HEK293 (cell line): ENCODE measurements around the gene OR2T29.

Experiments used
- CTCF ChIP-seq: fragments of 450-650 bp; formaldehyde crosslinking; IDR thresholded peaks from 2 replicates; pipeline ENCODE4 v1.5.1; 2016; ENCODE audit warnings: missing biosample characterization, missing genetic modification characterization
- INSM2 ChIP-seq: fragments of 450-650 bp; formaldehyde crosslinking; IDR thresholded peaks from 2 replicates; pipeline ENCODE4 v1.5.1; 2016; ENCODE audit warnings: missing biosample characterization, missing genetic modification characterization
- MYNN ChIP-seq: fragments of 450-650 bp; formaldehyde crosslinking; IDR thresholded peaks from 2 replicates; pipeline ENCODE4 v1.5.1; 2016; ENCODE audit warnings: missing biosample characterization, missing genetic modification characterization, borderline replicate concordance
- ZNF146 ChIP-seq: fragments of 450-650 bp; formaldehyde crosslinking; IDR thresholded peaks from 2 replicates; pipeline ENCODE4 v1.5.1; 2016; ENCODE audit warnings: missing biosample characterization, missing genetic modification characterization
- ZNF174 ChIP-seq: fragments of 450-650 bp; formaldehyde crosslinking; IDR thresholded peaks from 2 replicates; pipeline ENCODE4 v1.5.0; 2017; ENCODE audit warnings: missing biosample characterization, mild to moderate bottlenecking, missing genetic modification characterization
- ZNF391 ChIP-seq: fragments of 450-650 bp; formaldehyde crosslinking; IDR thresholded peaks from 2 replicates; pipeline ENCODE4 v1.5.1; 2016; ENCODE audit warnings: low read depth, missing biosample characterization, missing genetic modification characterization, borderline replicate concordance
- ZNF423 ChIP-seq: fragments of 450-650 bp; formaldehyde crosslinking; IDR thresholded peaks from 2 replicates; pipeline ENCODE4 v1.5.1; 2016; ENCODE audit warnings: missing biosample characterization, missing genetic modification characterization
- ZNF555 ChIP-seq: fragments of 450-650 bp; formaldehyde crosslinking; conservative IDR thresholded peaks from 2 replicates; pipeline ENCODE4 v1.5.1; 2017; ENCODE audit warnings: missing biosample characterization, mild to moderate bottlenecking, missing genetic modification characterization, inconsistent platforms
- TF ChIP-seq, protein P1 (sequence below): fragments of 450-650 bp; formaldehyde crosslinking; IDR thresholded peaks from 2 replicates; pipeline ENCODE4 v1.5.1; 2017; ENCODE audit warnings: missing biosample characterization, mild to moderate bottlenecking, missing genetic modification characterization, moderate library complexity

DNA sequence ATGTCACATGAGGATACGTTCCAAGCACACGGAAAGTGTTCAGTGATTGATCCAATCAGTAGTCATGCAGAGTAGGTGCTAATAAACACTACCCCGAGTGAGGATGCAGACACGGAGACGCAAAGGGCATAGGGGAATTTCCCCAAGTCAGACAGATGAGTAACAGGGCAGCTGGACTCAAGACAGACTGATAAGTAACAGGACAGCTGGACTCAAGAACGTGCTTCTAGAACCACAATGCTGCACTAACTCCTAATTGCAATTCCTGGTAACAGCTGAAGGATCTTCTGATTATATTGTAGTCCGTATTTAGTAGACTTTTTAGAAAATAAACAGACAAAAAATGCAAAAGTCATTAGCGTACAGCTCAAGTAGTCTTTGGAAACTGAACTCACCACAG, 36.8 kb upstream of the OR2T29 start:
- TF ChIP-seq ZNF146 (no peak), CTCF (tag by site-specific recombination) (no peak), ZNF555 (tag by site-specific recombination) (no peak), ZNF174 (no peak), ZNF423 (tag by site-specific recombination) (no peak), INSM2 (tag by site-specific recombination) (no peak), MYNN (no peak), ZNF391 (tag by site-specific recombination) (no peak)
- TF ChIP-seq, protein P1, sequence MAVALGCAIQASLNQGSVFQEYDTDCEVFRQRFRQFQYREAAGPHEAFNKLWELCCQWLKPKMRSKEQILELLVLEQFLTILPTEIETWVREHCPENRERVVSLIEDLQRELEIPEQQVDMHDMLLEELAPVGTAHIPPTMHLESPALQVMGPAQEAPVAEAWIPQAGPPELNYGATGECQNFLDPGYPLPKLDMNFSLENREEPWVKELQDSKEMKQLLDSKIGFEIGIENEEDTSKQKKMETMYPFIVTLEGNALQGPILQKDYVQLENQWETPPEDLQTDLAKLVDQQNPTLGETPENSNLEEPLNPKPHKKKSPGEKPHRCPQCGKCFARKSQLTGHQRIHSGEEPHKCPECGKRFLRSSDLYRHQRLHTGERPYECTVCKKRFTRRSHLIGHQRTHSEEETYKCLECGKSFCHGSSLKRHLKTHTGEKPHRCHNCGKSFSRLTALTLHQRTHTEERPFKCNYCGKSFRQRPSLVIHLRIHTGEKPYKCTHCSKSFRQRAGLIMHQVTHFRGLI (tag by site-specific recombination), result no peak
